ENCODE measurements around the gene GGA1.

DNA sequence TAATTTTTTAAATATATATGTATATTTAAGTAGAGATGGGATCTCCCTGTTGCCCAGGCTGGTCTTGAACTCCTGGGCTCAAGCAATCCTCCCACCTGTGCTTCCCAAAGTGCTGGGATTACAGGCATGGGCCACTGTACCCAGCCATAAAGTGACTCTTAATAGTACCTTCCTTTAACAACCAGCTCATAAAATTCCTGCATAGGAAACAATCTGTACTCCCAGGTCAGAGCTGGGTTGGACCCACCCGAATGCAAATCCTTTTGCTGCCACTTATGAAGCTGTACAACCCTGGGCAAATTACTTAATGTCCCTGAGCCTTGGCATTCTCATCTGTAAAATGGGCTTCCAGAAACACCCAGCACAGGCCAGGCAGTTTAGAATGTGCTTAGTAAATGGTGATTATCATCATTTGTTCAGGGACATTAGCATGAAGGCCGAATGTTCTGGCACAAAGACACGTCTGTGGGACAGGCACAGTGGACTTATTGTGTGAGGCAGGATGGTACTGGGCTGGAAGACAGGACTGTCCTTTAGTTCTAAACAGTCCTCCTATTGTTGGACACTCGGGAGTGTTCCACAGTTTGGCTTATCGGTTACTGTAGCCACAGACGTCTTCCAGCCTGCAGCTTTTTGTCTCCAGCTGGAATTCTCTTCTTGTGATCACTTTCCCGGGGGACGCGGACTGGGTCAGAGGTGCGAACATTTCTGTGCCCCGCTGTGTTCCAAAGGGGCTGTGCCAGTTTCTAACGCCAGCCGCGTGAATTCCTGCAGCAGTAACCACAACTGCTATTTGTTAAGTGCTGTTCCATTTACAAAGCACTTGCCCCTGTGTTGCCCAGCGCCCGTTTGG, 55.8 kb downstream of the GGA1 start:
- no peak for TF ChIP-seq POLR2A (IDR thresholded peaks at IDR 0.05; ENCODE audit: low read length)
- no peak for TF ChIP-seq GATA1 (IDR thresholded peaks at IDR 0.05; ENCODE audit: low read depth, low read length)
